Esophagus squamous epithelium (tissue), 4 donors: ENCODE measurements around the gene ARF5.

Experiments
- CTCF ChIP-seq, 6 experiments: fragments of 450-650 bp in 4 of 6; fragments of 200-600 bp in 2 of 6; sonication (generic) in 2 of 6; IDR thresholded peaks; one replicate each; pipeline ENCODE4 v1.5.1; 2016 to 2019; ENCODE audit warnings: antibody characterized with exemption in 6 of 6, mild to moderate bottlenecking in 4 of 6, moderate library complexity in 4 of 6
- POLR2A ChIP-seq, 4 donors: fragments of 450-650 bp; IDR thresholded peaks; one replicate each; pipeline ENCODE4 v1.6.1; 2017; ENCODE audit warnings: antibody characterized with exemption in 4 of 4, mild to moderate bottlenecking in 4 of 4, moderate library complexity in 3 of 4

GRCh38 chr7:127591189-127591588, 3.0 kb downstream of the ARF5 start:
- no peak for TF ChIP-seq POLR2A (IDR thresholded peaks at IDR 0.05)
- no peak for TF ChIP-seq CTCF (IDR thresholded peaks at IDR 0.05)
